ENCODE measurements around the gene SCAMP2. TPM values are rescaled to one million over a fixed set of nuclear protein-coding genes. Genes with fewer than 3 reads are reported as not detected.

SCAMP2 gene
- total and polyA plus RNA-seq, 2 of the 13 experiments (the other 11 are each of a cell fraction or from before 2014, with no cell fraction given), result 34.8 to 121 TPM

DNA sequence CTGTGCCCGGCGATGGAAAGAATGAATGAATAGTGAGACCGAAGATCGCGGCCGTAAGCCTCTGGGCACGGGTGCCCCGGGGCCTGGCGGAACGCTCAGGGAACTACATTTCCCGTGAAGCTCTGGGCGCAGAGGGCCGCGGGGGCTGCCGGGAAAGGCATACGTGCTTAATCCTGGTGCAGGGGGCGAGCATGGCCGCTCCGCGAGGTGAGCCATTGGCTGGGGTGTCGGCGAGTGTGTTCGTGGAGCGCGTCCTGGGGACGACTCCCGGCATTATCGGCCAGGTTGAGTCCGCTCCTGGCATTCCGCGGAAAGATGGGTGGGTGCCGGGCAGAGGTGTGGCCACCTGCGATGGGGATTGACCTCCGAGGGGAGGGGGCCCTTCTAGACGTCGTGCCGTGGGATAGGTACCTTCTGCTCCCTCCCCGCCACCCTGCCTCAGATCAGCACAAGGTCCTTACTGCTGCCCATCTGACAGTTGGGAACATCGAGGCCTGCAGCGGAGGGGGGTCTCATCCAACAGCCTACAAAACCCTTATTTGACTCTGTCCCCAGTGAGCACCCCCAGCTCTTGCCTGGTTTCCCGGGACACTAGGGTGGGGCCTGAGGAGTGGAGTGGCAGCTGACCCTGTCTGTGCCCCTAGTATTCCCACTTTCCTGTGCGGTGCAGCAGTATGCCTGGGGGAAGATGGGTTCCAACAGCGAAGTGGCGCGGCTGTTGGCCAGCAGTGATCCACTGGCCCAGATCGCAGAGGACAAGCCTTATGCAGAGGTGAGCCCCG lies 16.9 kb upstream of the SCAMP2 start, which contains the start of gene MPI (continued):
- peak; percentile 100 for TF ChIP-seq THAP11 (CRISPR knock-in tag; IDR thresholded peaks at IDR 0.05)
- TF ChIP-seq, protein P1, sequence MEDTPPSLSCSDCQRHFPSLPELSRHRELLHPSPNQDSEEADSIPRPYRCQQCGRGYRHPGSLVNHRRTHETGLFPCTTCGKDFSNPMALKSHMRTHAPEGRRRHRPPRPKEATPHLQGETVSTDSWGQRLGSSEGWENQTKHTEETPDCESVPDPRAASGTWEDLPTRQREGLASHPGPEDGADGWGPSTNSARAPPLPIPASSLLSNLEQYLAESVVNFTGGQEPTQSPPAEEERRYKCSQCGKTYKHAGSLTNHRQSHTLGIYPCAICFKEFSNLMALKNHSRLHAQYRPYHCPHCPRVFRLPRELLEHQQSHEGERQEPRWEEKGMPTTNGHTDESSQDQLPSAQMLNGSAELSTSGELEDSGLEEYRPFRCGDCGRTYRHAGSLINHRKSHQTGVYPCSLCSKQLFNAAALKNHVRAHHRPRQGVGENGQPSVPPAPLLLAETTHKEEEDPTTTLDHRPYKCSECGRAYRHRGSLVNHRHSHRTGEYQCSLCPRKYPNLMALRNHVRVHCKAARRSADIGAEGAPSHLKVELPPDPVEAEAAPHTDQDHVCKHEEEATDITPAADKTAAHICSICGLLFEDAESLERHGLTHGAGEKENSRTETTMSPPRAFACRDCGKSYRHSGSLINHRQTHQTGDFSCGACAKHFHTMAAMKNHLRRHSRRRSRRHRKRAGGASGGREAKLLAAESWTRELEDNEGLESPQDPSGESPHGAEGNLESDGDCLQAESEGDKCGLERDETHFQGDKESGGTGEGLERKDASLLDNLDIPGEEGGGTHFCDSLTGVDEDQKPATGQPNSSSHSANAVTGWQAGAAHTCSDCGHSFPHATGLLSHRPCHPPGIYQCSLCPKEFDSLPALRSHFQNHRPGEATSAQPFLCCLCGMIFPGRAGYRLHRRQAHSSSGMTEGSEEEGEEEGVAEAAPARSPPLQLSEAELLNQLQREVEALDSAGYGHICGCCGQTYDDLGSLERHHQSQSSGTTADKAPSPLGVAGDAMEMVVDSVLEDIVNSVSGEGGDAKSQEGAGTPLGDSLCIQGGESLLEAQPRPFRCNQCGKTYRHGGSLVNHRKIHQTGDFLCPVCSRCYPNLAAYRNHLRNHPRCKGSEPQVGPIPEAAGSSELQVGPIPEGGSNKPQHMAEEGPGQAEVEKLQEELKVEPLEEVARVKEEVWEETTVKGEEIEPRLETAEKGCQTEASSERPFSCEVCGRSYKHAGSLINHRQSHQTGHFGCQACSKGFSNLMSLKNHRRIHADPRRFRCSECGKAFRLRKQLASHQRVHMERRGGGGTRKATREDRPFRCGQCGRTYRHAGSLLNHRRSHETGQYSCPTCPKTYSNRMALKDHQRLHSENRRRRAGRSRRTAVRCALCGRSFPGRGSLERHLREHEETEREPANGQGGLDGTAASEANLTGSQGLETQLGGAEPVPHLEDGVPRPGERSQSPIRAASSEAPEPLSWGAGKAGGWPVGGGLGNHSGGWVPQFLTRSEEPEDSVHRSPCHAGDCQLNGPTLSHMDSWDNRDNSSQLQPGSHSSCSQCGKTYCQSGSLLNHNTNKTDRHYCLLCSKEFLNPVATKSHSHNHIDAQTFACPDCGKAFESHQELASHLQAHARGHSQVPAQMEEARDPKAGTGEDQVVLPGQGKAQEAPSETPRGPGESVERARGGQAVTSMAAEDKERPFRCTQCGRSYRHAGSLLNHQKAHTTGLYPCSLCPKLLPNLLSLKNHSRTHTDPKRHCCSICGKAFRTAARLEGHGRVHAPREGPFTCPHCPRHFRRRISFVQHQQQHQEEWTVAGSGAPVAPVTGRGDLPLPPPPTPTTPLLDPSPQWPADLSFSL (CRISPR knock-in tag; IDR thresholded peaks at IDR 0.05), result no peak
- TF ChIP-seq MAF1 (CRISPR knock-in tag; IDR thresholded peaks at IDR 0.05; ENCODE audit: borderline replicate concordance), result peak; percentile 88; the same call in 1 of the 2 replicates
- TF ChIP-seq NKX3-1 (CRISPR knock-in tag; IDR thresholded peaks at IDR 0.05), result peak; percentile 73; the same call in 1 of the 2 replicates
- TF ChIP-seq ZNF7 (CRISPR knock-in tag; IDR thresholded peaks at IDR 0.05), result no peak
- peak; percentile 4; the same call in 1 of the 2 replicates for TF ChIP-seq HNF4A (CRISPR knock-in tag; IDR thresholded peaks at IDR 0.05)
- no peak for TF ChIP-seq U2AF2 (IDR thresholded peaks at IDR 0.05; ENCODE audit: low read depth, low read length)
- no peak for TF ChIP-seq ZNF251 (CRISPR knock-in tag; IDR thresholded peaks at IDR 0.05)
- TF ChIP-seq, protein P2, sequence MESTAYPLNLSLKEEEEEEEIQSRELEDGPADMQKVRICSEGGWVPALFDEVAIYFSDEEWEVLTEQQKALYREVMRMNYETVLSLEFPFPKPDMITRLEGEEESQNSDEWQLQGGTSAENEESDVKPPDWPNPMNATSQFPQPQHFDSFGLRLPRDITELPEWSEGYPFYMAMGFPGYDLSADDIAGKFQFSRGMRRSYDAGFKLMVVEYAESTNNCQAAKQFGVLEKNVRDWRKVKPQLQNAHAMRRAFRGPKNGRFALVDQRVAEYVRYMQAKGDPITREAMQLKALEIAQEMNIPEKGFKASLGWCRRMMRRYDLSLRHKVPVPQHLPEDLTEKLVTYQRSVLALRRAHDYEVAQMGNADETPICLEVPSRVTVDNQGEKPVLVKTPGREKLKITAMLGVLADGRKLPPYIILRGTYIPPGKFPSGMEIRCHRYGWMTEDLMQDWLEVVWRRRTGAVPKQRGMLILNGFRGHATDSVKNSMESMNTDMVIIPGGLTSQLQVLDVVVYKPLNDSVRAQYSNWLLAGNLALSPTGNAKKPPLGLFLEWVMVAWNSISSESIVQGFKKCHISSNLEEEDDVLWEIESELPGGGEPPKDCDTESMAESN (CRISPR knock-in tag; conservative IDR thresholded peaks at IDR 0.05), result 0 out of 2 replicates have a peak, but pooled peaks have one; percentile 69
- no peak for TF ChIP-seq ZNF737 (CRISPR knock-in tag; IDR thresholded peaks at IDR 0.05; ENCODE audit: borderline replicate concordance)
- TF ChIP-seq, protein P3, sequence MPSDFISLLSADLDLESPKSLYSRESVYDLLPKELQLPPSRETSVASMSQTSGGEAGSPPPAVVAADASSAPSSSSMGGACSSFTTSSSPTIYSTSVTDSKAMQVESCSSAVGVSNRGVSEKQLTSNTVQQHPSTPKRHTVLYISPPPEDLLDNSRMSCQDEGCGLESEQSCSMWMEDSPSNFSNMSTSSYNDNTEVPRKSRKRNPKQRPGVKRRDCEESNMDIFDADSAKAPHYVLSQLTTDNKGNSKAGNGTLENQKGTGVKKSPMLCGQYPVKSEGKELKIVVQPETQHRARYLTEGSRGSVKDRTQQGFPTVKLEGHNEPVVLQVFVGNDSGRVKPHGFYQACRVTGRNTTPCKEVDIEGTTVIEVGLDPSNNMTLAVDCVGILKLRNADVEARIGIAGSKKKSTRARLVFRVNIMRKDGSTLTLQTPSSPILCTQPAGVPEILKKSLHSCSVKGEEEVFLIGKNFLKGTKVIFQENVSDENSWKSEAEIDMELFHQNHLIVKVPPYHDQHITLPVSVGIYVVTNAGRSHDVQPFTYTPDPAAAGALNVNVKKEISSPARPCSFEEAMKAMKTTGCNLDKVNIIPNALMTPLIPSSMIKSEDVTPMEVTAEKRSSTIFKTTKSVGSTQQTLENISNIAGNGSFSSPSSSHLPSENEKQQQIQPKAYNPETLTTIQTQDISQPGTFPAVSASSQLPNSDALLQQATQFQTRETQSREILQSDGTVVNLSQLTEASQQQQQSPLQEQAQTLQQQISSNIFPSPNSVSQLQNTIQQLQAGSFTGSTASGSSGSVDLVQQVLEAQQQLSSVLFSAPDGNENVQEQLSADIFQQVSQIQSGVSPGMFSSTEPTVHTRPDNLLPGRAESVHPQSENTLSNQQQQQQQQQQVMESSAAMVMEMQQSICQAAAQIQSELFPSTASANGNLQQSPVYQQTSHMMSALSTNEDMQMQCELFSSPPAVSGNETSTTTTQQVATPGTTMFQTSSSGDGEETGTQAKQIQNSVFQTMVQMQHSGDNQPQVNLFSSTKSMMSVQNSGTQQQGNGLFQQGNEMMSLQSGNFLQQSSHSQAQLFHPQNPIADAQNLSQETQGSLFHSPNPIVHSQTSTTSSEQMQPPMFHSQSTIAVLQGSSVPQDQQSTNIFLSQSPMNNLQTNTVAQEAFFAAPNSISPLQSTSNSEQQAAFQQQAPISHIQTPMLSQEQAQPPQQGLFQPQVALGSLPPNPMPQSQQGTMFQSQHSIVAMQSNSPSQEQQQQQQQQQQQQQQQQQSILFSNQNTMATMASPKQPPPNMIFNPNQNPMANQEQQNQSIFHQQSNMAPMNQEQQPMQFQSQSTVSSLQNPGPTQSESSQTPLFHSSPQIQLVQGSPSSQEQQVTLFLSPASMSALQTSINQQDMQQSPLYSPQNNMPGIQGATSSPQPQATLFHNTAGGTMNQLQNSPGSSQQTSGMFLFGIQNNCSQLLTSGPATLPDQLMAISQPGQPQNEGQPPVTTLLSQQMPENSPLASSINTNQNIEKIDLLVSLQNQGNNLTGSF (CRISPR knock-in tag; IDR thresholded peaks at IDR 0.05), result peak; percentile 28; the same call in 1 of the 2 replicates
- peak; percentile 31; the same call in 1 of the 2 replicates for TF ChIP-seq ZNF460 (CRISPR knock-in tag; IDR thresholded peaks at IDR 0.05; ENCODE audit: borderline replicate concordance)
- peak; percentile 82; the same call in 1 of the 2 replicates for TF ChIP-seq ZNF224 (CRISPR knock-in tag; IDR thresholded peaks at IDR 0.05)
- peak; percentile 90; the same call in 1 of the 2 replicates for TF ChIP-seq ZNF333 (CRISPR knock-in tag; IDR thresholded peaks at IDR 0.05; ENCODE audit: borderline replicate concordance)
- TF ChIP-seq ZNF891 (CRISPR knock-in tag; IDR thresholded peaks at IDR 0.05), result peak; percentile 95

Data from HepG2 (cell line).